WTC11 (cell line): ENCODE data around the gene MCRIP2. TPM values are rescaled to one million over a fixed set of nuclear protein-coding genes. Genes with fewer than 3 reads are reported as not detected.

Source experiments
- ATF3 ChIP-seq: sonication (generic); formaldehyde crosslinking; conservative IDR thresholded peaks from 2 replicates; pipeline ENCODE4 v1.8.1; 2022; ENCODE audit warnings: mild to moderate bottlenecking, missing genetic modification reagents
- CBFB ChIP-seq: sonication (generic); formaldehyde crosslinking; IDR thresholded peaks from 2 replicates; pipeline ENCODE4 v1.8.1; 2022; ENCODE audit warnings: mild to moderate bottlenecking, low read depth, missing genetic modification reagents
- CTCF ChIP-seq: fragments of 200-600 bp; IDR thresholded peaks from 2 replicates; pipeline ENCODE4 v1.8.0; 2022; ENCODE audit warnings: antibody characterized with exemption
- EMX1 ChIP-seq: fragments of 250-450 bp; sonication (Bioruptor Pico); IDR thresholded peaks from 2 replicates; pipeline ENCODE4 v1.8.0; 2021; ENCODE audit warnings: mild to moderate bottlenecking
- ESRRA ChIP-seq: sonication (generic); formaldehyde crosslinking; IDR thresholded peaks from 2 replicates; pipeline ENCODE4 v1.8.1; 2022; ENCODE audit warnings: mild to moderate bottlenecking, missing genetic modification reagents, borderline replicate concordance
- ETV6 ChIP-seq: sonication (generic); formaldehyde crosslinking; IDR thresholded peaks from 2 replicates; pipeline ENCODE4 v1.8.1; 2022; ENCODE audit warnings: mild to moderate bottlenecking, missing genetic modification reagents
- FOXP1 ChIP-seq: sonication (generic); formaldehyde crosslinking; IDR thresholded peaks from 2 replicates; pipeline ENCODE4 v1.8.0; 2022; ENCODE audit warnings: missing genetic modification reagents, mild to moderate bottlenecking, moderate library complexity, borderline replicate concordance
- FOXP4 ChIP-seq: sonication (generic); formaldehyde crosslinking; IDR thresholded peaks from 2 replicates; pipeline ENCODE4 v1.8.0; 2022; ENCODE audit warnings: mild to moderate bottlenecking, missing genetic modification reagents
- HMGA2 ChIP-seq: fragments of 250-450 bp; sonication (Bioruptor Pico); IDR thresholded peaks from 2 replicates; pipeline ENCODE4 v1.4.0; 2021; ENCODE audit warnings: mild to moderate bottlenecking, moderate library complexity
- JAZF1 ChIP-seq: fragments of 250-450 bp; sonication (Bioruptor Pico); IDR thresholded peaks from 2 replicates; pipeline ENCODE4 v1.9.0; 2021; ENCODE audit warnings: moderate library complexity, mild to moderate bottlenecking, inconsistent platforms
- JUN ChIP-seq: sonication (generic); formaldehyde crosslinking; IDR thresholded peaks from 2 replicates; pipeline ENCODE4 v1.8.0; 2023; ENCODE audit warnings: mild to moderate bottlenecking, missing genetic modification reagents
- MYBL2 ChIP-seq: sonication (generic); formaldehyde crosslinking; IDR thresholded peaks from 2 replicates; pipeline ENCODE4 v1.8.1; 2023; ENCODE audit warnings: mild to moderate bottlenecking, moderate library complexity, missing genetic modification reagents
- NR1H2 ChIP-seq: sonication (generic); formaldehyde crosslinking; IDR thresholded peaks from 2 replicates; pipeline ENCODE4 v1.9.0; 2021; ENCODE audit warnings: mild to moderate bottlenecking, moderate library complexity, missing genetic modification reagents
- PREB ChIP-seq: sonication (generic); formaldehyde crosslinking; IDR thresholded peaks from 2 replicates; pipeline ENCODE4 v1.8.1; 2022; ENCODE audit warnings: mild to moderate bottlenecking, missing genetic modification reagents, moderate library complexity, borderline replicate concordance
- RORB ChIP-seq: fragments of 250-450 bp; sonication (Bioruptor Pico); IDR thresholded peaks from 2 replicates; pipeline ENCODE4 v1.9.0; 2021; ENCODE audit warnings: mild to moderate bottlenecking
- TEAD4 ChIP-seq: sonication (generic); formaldehyde crosslinking; IDR thresholded peaks from 2 replicates; pipeline ENCODE4 v1.8.0; 2022; ENCODE audit warnings: mild to moderate bottlenecking, missing genetic modification reagents
- USF1 ChIP-seq: sonication (generic); formaldehyde crosslinking; IDR thresholded peaks from 2 replicates; pipeline ENCODE4 v1.8.0; 2022; ENCODE audit warnings: mild to moderate bottlenecking, missing genetic modification reagents
- ZMAT4 ChIP-seq: fragments of 250-450 bp; sonication (Bioruptor Pico); IDR thresholded peaks from 2 replicates; pipeline ENCODE4 v1.9.0; 2021; ENCODE audit warnings: mild to moderate bottlenecking
- ZNF232 ChIP-seq: sonication (generic); formaldehyde crosslinking; IDR thresholded peaks from 2 replicates; pipeline ENCODE4 v1.8.0; 2022; ENCODE audit warnings: mild to moderate bottlenecking, missing genetic modification reagents
- ZNF512 ChIP-seq: sonication (generic); formaldehyde crosslinking; IDR thresholded peaks from 2 replicates; pipeline ENCODE4 v1.8.1; 2022; ENCODE audit warnings: missing genetic modification reagents, borderline replicate concordance
- total RNA-seq: library from RNA; stranded (reverse); gene quantifications from 3 replicates; pipeline ENCODE4 v1.2.3, GENCODE V29; 2021
- TF ChIP-seq, protein P1 (sequence below): fragments of 250-450 bp; sonication (Bioruptor Pico); IDR thresholded peaks from 2 replicates; pipeline ENCODE4 v1.9.0; 2021; ENCODE audit warnings: mild to moderate bottlenecking
- TF ChIP-seq, protein P2 (sequence below): sonication (generic); formaldehyde crosslinking; IDR thresholded peaks from 2 replicates; pipeline ENCODE4 v1.8.1; 2023; ENCODE audit warnings: mild to moderate bottlenecking, missing genetic modification reagents
- TF ChIP-seq, protein P3 (sequence below): fragments of 250-450 bp; sonication (Bioruptor Pico); conservative IDR thresholded peaks from 2 replicates; pipeline ENCODE4 v1.9.0; 2021; ENCODE audit warnings: mild to moderate bottlenecking

The MCRIP2 gene
- total RNA-seq, 1 experiment from 2014 or later = 63.3 TPM

DNA sequence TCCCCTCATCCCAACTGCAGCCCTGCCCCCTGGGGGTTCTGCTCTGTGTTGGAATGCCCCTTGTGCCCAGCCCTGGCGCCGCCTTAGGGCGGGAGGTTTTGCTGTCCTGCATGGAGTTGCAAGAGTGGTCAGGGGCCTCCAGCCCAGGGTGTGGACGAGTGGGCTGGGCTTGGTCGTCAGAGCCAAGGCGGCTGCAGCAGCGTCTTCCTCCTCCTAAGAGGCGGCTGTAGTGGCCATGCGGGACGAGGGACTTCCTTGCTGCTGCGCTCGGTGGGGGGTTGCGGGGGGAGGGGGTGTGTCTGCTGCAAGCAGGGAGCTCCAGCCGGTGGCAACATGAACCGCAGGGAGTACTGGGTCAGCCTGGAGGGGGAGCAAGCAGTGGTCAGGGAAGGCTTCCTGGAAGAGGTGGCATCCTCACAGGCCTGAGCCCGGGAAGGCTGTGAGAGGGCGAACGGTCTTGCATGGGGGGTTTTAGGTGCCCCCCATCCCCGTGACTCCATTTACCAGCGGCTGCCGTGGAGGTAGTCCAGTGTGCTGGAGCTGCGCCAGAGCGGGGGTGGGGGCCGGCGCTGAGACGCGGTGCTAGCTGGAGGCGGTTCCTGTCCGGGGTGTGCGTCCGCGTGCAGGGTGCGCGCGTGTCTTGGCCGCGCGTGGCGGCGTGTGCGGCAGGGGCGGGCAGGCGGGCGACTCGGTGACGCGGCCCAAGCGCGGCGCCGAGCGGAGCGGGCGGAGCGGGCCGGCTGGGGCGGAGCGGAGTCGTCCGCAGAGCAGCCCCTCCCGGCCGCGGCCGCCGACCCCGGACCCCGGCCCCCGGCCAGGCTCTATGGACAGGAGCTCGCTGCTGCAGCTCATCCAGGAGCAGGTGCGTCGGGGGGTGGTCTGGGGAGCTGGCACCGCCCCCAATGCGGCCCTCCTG, 33.6 kb downstream of the MCRIP2 start, which contains the start of gene RHBDL1 (continued):
- TF ChIP-seq, protein P1, sequence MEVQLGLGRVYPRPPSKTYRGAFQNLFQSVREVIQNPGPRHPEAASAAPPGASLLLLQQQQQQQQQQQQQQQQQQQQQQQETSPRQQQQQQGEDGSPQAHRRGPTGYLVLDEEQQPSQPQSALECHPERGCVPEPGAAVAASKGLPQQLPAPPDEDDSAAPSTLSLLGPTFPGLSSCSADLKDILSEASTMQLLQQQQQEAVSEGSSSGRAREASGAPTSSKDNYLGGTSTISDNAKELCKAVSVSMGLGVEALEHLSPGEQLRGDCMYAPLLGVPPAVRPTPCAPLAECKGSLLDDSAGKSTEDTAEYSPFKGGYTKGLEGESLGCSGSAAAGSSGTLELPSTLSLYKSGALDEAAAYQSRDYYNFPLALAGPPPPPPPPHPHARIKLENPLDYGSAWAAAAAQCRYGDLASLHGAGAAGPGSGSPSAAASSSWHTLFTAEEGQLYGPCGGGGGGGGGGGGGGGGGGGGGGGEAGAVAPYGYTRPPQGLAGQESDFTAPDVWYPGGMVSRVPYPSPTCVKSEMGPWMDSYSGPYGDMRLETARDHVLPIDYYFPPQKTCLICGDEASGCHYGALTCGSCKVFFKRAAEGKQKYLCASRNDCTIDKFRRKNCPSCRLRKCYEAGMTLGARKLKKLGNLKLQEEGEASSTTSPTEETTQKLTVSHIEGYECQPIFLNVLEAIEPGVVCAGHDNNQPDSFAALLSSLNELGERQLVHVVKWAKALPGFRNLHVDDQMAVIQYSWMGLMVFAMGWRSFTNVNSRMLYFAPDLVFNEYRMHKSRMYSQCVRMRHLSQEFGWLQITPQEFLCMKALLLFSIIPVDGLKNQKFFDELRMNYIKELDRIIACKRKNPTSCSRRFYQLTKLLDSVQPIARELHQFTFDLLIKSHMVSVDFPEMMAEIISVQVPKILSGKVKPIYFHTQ (CRISPR knock-in tag) = 0 out of 2 replicates have a peak, but pooled peaks have one; percentile 69
- TF ChIP-seq FOXP1 (CRISPR knock-in tag) (peak; percentile 59), EMX1 (CRISPR knock-in tag) (no peak), JAZF1 (CRISPR knock-in tag) (no peak), ESRRA (0 out of 2 replicates have a peak, but pooled peaks have one; percentile 7), PREB (CRISPR knock-in tag) (no peak), ZNF512 (CRISPR knock-in tag) (no peak), TEAD4 (CRISPR knock-in tag) (no peak), JUN (CRISPR knock-in tag) (no peak), ZMAT4 (CRISPR knock-in tag) (no peak), ZNF232 (CRISPR knock-in tag) (no peak), FOXP4 (CRISPR knock-in tag) (0 out of 2 replicates have a peak, but pooled peaks have one; percentile 22), RORB (CRISPR knock-in tag) (no peak), ATF3 (CRISPR knock-in tag) (no peak), USF1 (no peak), HMGA2 (CRISPR knock-in tag) (no peak), CBFB (CRISPR knock-in tag) (no peak), CTCF (no peak), MYBL2 (CRISPR knock-in tag) (no peak), NR1H2 (CRISPR knock-in tag) (no peak), ETV6 (CRISPR knock-in tag) (no peak)
- TF ChIP-seq, protein P2, sequence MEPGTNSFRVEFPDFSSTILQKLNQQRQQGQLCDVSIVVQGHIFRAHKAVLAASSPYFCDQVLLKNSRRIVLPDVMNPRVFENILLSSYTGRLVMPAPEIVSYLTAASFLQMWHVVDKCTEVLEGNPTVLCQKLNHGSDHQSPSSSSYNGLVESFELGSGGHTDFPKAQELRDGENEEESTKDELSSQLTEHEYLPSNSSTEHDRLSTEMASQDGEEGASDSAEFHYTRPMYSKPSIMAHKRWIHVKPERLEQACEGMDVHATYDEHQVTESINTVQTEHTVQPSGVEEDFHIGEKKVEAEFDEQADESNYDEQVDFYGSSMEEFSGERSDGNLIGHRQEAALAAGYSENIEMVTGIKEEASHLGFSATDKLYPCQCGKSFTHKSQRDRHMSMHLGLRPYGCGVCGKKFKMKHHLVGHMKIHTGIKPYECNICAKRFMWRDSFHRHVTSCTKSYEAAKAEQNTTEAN (CRISPR knock-in tag) = no peak
- TF ChIP-seq, protein P3, sequence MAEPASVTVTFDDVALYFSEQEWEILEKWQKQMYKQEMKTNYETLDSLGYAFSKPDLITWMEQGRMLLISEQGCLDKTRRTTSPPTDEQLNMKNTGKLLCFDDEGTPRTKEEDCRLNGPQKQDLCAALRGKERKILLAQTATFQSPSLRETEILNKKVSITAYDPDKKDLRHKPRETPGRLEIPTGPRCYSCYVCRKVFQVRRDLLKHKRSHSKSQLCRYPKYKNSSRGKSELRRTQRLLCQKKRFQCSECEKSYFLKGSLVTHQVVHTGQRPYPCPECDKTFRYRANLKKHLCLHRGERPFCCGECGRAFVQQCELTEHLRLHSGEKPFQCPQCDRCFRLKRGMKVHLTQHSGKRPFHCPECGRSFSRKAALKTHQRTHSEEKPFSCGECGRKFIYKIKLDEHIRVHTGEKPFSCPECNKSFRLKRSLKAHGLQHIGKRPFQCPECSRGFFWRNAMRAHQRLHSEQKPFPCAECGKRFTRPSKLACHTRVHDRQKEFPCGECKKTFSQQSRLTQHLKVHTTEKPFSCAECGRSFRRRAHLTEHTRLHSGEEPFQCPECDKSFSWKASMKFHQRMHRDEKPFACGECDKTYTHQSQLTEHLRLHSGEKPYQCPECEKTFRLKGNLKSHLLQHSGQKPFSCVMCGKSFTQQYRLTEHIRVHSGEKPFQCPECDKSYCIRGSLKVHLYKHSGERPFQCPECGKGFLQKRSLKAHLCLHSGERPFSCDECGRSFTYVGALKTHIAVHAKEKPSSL = no peak
